ENCODE results near the gene CHRNA10.

CHRNA10 gene

GRCh38 chr11:3616721-3617460 is 54.3 kb downstream of the CHRNA10 start:
- Histone ChIP-seq H3K4me3 (no peak overlapping the region), H3K27ac (no peak overlapping the region)
- DNase-seq (ENCODE audit: low spot score) = no peak
- TF ChIP-seq, protein P1, sequence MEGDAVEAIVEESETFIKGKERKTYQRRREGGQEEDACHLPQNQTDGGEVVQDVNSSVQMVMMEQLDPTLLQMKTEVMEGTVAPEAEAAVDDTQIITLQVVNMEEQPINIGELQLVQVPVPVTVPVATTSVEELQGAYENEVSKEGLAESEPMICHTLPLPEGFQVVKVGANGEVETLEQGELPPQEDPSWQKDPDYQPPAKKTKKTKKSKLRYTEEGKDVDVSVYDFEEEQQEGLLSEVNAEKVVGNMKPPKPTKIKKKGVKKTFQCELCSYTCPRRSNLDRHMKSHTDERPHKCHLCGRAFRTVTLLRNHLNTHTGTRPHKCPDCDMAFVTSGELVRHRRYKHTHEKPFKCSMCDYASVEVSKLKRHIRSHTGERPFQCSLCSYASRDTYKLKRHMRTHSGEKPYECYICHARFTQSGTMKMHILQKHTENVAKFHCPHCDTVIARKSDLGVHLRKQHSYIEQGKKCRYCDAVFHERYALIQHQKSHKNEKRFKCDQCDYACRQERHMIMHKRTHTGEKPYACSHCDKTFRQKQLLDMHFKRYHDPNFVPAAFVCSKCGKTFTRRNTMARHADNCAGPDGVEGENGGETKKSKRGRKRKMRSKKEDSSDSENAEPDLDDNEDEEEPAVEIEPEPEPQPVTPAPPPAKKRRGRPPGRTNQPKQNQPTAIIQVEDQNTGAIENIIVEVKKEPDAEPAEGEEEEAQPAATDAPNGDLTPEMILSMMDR (IDR thresholded peaks at IDR 0.05) = no peak

DNA sequence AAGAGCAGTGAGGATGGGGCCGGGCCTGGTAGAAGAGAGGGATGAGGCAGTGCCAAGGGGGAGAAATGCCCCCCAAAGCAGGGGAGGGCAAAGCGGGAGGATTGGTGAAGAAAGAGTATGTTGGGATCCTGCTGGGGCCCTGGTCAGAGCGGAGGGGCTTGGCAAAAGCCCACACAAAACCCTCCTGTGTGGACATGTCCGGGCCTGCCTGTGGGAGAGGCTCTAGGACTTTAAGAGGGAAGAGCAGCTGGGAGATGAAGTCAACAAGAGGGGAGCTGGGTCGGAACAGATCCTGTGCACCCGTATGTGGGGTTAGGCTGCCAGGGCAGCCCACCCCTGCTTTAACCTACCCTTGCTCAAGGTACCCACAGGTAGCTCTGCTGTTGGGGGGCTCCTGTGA is 55.2 kb downstream of the CHRNA10 start:
- no peak for DNase-seq (ENCODE audit: low spot score)
- Histone ChIP-seq H3K4me3 (no peak overlapping the region), H3K27ac (no peak overlapping the region)
- TF ChIP-seq, protein P1 (IDR thresholded peaks at IDR 0.05) = no peak
